Neural cell (in vitro differentiated cells): ENCODE results near the gene TPST1. TPM values are rescaled to one million over a fixed set of nuclear protein-coding genes. Genes with fewer than 3 reads are reported as not detected.

ENCODE experiments used
- H2AFZ ChIP-seq: fragments of 200-600, 300-800 bp; sonication (generic), shearing (Covaris generic); 2 replicates; pipeline ENCODE4 v1.6.0; 2014; ENCODE audit warnings: low read depth, mild to moderate bottlenecking, antibody characterized with exemption, low read length, moderate library complexity
- H3F3A ChIP-seq: fragments of 200-600 bp; shearing (Covaris generic); 2 replicates; pipeline ENCODE4 v1.6.1; 2016; ENCODE audit warnings: mild to moderate bottlenecking, moderate library complexity, mixed read lengths, antibody characterized with exemption, low read length; ENCODE audit not compliant: insufficient read depth, poor library complexity, severe bottlenecking
- H3K27ac ChIP-seq: fragments of 200-600, 300-800 bp; sonication (generic), shearing (Covaris generic); 2 replicates; pipeline ENCODE4 v1.5.1; 2014; ENCODE audit warnings: mild to moderate bottlenecking, low read length, moderate library complexity
- H3K27me3 ChIP-seq: fragments of 300-800, 200-600 bp; sonication (generic), shearing (Covaris generic); 2 replicates; pipeline ENCODE4 v1.6.0; 2014; ENCODE audit warnings: mild to moderate bottlenecking, low read depth, low read length, moderate library complexity; ENCODE audit not compliant: insufficient read depth
- H3K36me3 ChIP-seq: fragments of 300-800, 200-600 bp; sonication (generic), shearing (Covaris generic); 2 replicates; pipeline ENCODE4 v1.5.1; 2014; ENCODE audit warnings: mild to moderate bottlenecking, antibody characterized with exemption, low read length, moderate library complexity; ENCODE audit not compliant: insufficient read depth
- H3K4me2 ChIP-seq: fragments of 300-800, 200-600 bp; sonication (generic), shearing (Covaris generic); 2 replicates; pipeline ENCODE4 v1.6.0; 2014; ENCODE audit warnings: mild to moderate bottlenecking, low read length
- H3K4me3 ChIP-seq: fragments of 300-800, 200-600 bp; sonication (generic), shearing (Covaris generic); 2 replicates; pipeline ENCODE4 v1.5.1; 2014; ENCODE audit warnings: mild to moderate bottlenecking, low read length, moderate library complexity
- H3K79me2 ChIP-seq: fragments of 200-600 bp; shearing (Covaris generic); replicated peaks from 2 replicates; pipeline ENCODE4 v1.6.0; 2014; ENCODE audit warnings: mild to moderate bottlenecking, low read length, moderate library complexity; ENCODE audit not compliant: insufficient read depth
- H3K9ac ChIP-seq: fragments of 300-800, 200-600 bp; sonication (generic), shearing (Covaris generic); 2 replicates; pipeline ENCODE4 v1.6.1; 2016; ENCODE audit warnings: mild to moderate bottlenecking, low read length, mixed read lengths
- H3K9me2 ChIP-seq: fragments of 200-600 bp; shearing (Covaris generic); 2 replicates; pipeline ENCODE4 v1.6.1; 2016; ENCODE audit warnings: mild to moderate bottlenecking, low read length, mixed read lengths; ENCODE audit not compliant: insufficient read depth
- H3K9me3 ChIP-seq: fragments of 200-600, 300-800 bp; sonication (generic), shearing (Covaris generic); 2 replicates; pipeline ENCODE4 v1.6.1; 2016; ENCODE audit warnings: mild to moderate bottlenecking, mixed run types, low read length, moderate library complexity, mixed read lengths
- H4K20me1 ChIP-seq: fragments of 200-600 bp; shearing (Covaris generic); 2 replicates; pipeline ENCODE4 v1.6.1; 2016; ENCODE audit warnings: mild to moderate bottlenecking, mixed run types; ENCODE audit not compliant: insufficient read depth
- CTCF ChIP-seq: fragments of 450-650 bp; IDR thresholded peaks from 2 replicates; pipeline ENCODE4 v1.5.1; 2014; ENCODE audit warnings: antibody characterized with exemption, mild to moderate bottlenecking, moderate library complexity; ENCODE audit not compliant: poor library complexity, severe bottlenecking
- EP300 ChIP-seq: fragments of 450-650 bp; conservative IDR thresholded peaks from 2 replicates; pipeline ENCODE4 v1.6.1; 2014; ENCODE audit warnings: antibody characterized with exemption, mild to moderate bottlenecking, moderate library complexity; ENCODE audit not compliant: poor library complexity, severe bottlenecking
- EZH2 ChIP-seq: fragments of 200-600, 300-800 bp; shearing (Covaris generic), sonication (generic); IDR thresholded peaks from 2 replicates; pipeline ENCODE4 v1.6.1; 2014; ENCODE audit warnings: antibody characterized with exemption, low read length, borderline replicate concordance, mild to moderate bottlenecking; ENCODE audit not compliant: insufficient read depth, poor library complexity, severe bottlenecking
- MXI1 ChIP-seq: fragments of 450-650 bp; conservative IDR thresholded peaks from 2 replicates; pipeline ENCODE4 v1.6.1; 2014; ENCODE audit warnings: antibody characterized with exemption, mild to moderate bottlenecking; ENCODE audit not compliant: poor library complexity, severe bottlenecking
- POLR2AphosphoS5 ChIP-seq: IDR thresholded peaks from 2 replicates; pipeline ENCODE4 v1.6.1; 2012
- RAD21 ChIP-seq: fragments of 450-650 bp; conservative IDR thresholded peaks from 2 replicates; pipeline ENCODE4 v1.6.1; 2014; ENCODE audit warnings: antibody characterized with exemption, mild to moderate bottlenecking, moderate library complexity
- REST ChIP-seq: IDR thresholded peaks from 2 replicates; pipeline ENCODE4 v1.6.1; 2012; ENCODE audit warnings: borderline replicate concordance
- SMC3 ChIP-seq: fragments of 450-650 bp; conservative IDR thresholded peaks from 2 replicates; pipeline ENCODE4 v1.6.1; 2014; ENCODE audit warnings: antibody characterized with exemption, mild to moderate bottlenecking, moderate library complexity; ENCODE audit not compliant: poor library complexity
- TAF1 ChIP-seq: IDR thresholded peaks from 2 replicates; pipeline ENCODE4 v1.6.1; 2012; ENCODE audit warnings: low read depth
- polyA plus RNA-seq: library from polyadenylated mRNA; depleted of rRNA; stranded (reverse); fragments of >200 nt; gene quantifications from 2 replicates; pipeline ENCODE4 v1.2.3, GENCODE V29; 2014

The TPST1 gene
- polyA plus RNA-seq, 1 donor from 2014 or later, result 58.5 TPM

- H3F3A ChIP-seq, result no peaks in the 10 kb centered on the region
- H3K9ac ChIP-seq, result no peak overlapping the region
- no peak overlapping the region for H3K4me3 ChIP-seq
- H3K9me3 ChIP-seq, result no peaks in the 10 kb centered on the region
- no peak for TF ChIP-seq MXI1
- no peak for TF ChIP-seq SMC3
- no peak for TF ChIP-seq POLR2AphosphoS5
- TF ChIP-seq REST, result no peak
- no peak for TF ChIP-seq RAD21
- no peak for TF ChIP-seq EZH2
- no peak for TF ChIP-seq CTCF
- TF ChIP-seq TAF1, result no peak
- no peak for TF ChIP-seq EP300
- peaks cover 6% of the 10 kb centered on the region for H3K79me2 ChIP-seq
- no peak overlapping the region for H2AFZ ChIP-seq
- H3K27me3 ChIP-seq, result no peaks in the 10 kb centered on the region
- no peak overlapping the region for H3K27ac ChIP-seq
- H3K4me2 ChIP-seq, result no peak overlapping the region
- H3K9me2 ChIP-seq, result no peaks in the 10 kb centered on the region
- no peaks in the 10 kb centered on the region for H3K36me3 ChIP-seq
- no peaks in the 10 kb centered on the region for H4K20me1 ChIP-seq
Observed at GRCh38 chr7:66246554-66247171, 41.5 kb downstream of the TPST1 start.

DNA sequence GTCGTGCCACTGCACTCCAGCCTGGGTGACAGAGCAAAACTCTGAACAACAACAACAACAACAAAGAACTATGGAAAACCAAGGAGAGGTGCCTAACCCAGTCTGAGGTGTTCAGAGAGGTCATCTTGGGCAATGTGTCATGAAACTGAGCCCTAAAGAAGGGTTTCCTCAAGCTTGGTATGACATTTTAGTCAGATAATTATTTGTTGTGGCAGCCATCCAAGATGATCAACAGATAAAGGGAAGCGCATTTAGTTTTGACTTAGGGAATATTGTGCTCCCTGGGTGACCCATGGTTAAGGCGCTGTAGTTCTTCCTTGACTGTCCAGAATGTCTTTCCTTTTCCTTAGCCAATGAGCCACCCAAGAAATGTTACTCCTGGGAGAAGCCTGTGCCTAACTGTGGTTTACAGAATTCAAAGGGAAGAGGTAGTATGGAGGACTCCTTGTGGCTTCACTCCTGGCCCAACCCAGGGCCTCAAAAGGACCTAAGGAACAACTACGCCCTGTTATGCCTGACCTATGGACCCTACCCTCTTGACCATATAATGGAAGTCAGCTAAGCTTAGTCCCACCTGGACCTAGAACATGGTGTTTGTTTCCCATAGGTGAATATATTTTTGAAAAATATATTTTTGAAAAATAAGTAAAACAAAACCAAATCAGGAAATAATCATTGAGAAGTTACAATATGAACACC, 42.4 kb downstream of the TPST1 start:
- Histone ChIP-seq H3K36me3 (no peaks in the 10 kb centered on the region), H2AFZ (no peak overlapping the region), H3K4me2 (no peak overlapping the region), H3K9ac (no peak overlapping the region), H3F3A (no peaks in the 10 kb centered on the region), H3K27ac (no peak overlapping the region), H3K4me3 (no peak overlapping the region), H3K9me3 (no peaks in the 10 kb centered on the region), H3K27me3 (no peaks in the 10 kb centered on the region), H3K9me2 (no peaks in the 10 kb centered on the region), H4K20me1 (no peaks in the 10 kb centered on the region), H3K79me2 (peaks cover 6% of the 10 kb centered on the region)
- no peak for TF ChIP-seq REST
- no peak for TF ChIP-seq POLR2AphosphoS5
- no peak for TF ChIP-seq SMC3
- TF ChIP-seq MXI1, result no peak
- TF ChIP-seq RAD21, result no peak
- TF ChIP-seq EP300, result no peak
- TF ChIP-seq EZH2, result no peak
- no peak for TF ChIP-seq CTCF
- TF ChIP-seq TAF1, result no peak
